Cardiac septum (tissue), 1 donor: Measurements from ENCODE around the gene CTNNBIP1. TPM values are rescaled to one million over a fixed set of nuclear protein-coding genes. Genes with fewer than 3 reads are reported as not detected.

Source experiments
- total RNA-seq: library from RNA; stranded (reverse); fragmentation: NEBNext Ultra II Directional; extraction: Animal tissue kit (Norgen Biotek cat#: 25700); gene quantifications from one replicate; pipeline ENCODE4 v1.2.1, GENCODE V29; 2021
- donor health status: DM: no; HTN: no; CAD: no.

The CTNNBIP1 gene
- total RNA-seq, 1 donor from 2014 or later, result 19.3 TPM

Other genes with a start within 250 kb of the CTNNBIP1 start
- 59.1 TPM for gene CLSTN1, start 86.3 kb downstream of the CTNNBIP1 start, total RNA-seq
- 29.7 TPM for gene LZIC, start 33.1 kb upstream of the CTNNBIP1 start, total RNA-seq
- 18.5 TPM for gene NMNAT1, start 33.2 kb upstream of the CTNNBIP1 start, total RNA-seq
- gene RBP7, start 87.0 kb upstream of the CTNNBIP1 start, total RNA-seq, result 7.4 TPM
- gene UBE4B, start 122.7 kb upstream of the CTNNBIP1 start, total RNA-seq, result 62.1 TPM